H1 (cell line): Measurements from ENCODE around the gene DDT.

Source experiments
- ATF2 ChIP-seq: IDR thresholded peaks from 2 replicates; pipeline ENCODE4 v1.6.1; 2012; ENCODE audit warnings: low read length, inconsistent platforms
- CBX5 ChIP-seq: fragments of 300-800, 300-1000 bp; sonication (generic); IDR thresholded peaks from 2 replicates; pipeline ENCODE4 v1.7.1; 2016; ENCODE audit warnings: antibody characterized with exemption, low read length, low read depth
- CBX8 ChIP-seq: fragments of 300-800, 300-1000 bp; sonication (generic); IDR thresholded peaks from 2 replicates; pipeline ENCODE4 v1.7.1; 2016; ENCODE audit warnings: low read depth, low read length, borderline replicate concordance
- KDM1A ChIP-seq: fragments of 200-600, 300-600 bp; sonication (generic); IDR thresholded peaks from 2 replicates; pipeline ENCODE4 v1.7.1; 2016; ENCODE audit warnings: mild to moderate bottlenecking, low read length, borderline replicate concordance
- MAX ChIP-seq: IDR thresholded peaks from 2 replicates; pipeline ENCODE4 v1.6.1; 2012; ENCODE audit warnings: inconsistent platforms
- SP1 ChIP-seq: IDR thresholded peaks from 2 replicates; pipeline ENCODE4 v1.6.1; 2011; ENCODE audit warnings: low read depth, low read length
- SUZ12 ChIP-seq: fragments of 200-600 bp; sonication (generic); IDR thresholded peaks from 2 replicates; pipeline ENCODE4 v1.6.1; 2012; ENCODE audit warnings: mild to moderate bottlenecking, inconsistent platforms, low read length, moderate library complexity, mixed read lengths

- no peak for TF ChIP-seq CBX5
- TF ChIP-seq CBX8 = no peak
- TF ChIP-seq SUZ12 = no peak
- no peak for TF ChIP-seq ATF2
- TF ChIP-seq KDM1A = no peak
- no peak for TF ChIP-seq MAX
- TF ChIP-seq SP1 = no peak
Measured at GRCh38 chr22:24010018-24010391, 35.8 kb upstream of the DDT start.
